Endothelial cell of umbilical vein (primary cell): Measurements from ENCODE around the gene BNC2. TPM values are rescaled to one million over a fixed set of nuclear protein-coding genes. Genes with fewer than 3 reads are reported as not detected.

Experiments
- BruUV-seq: library from RNA; stranded (reverse); fragments of 400-500 nt; replicated peaks from 2 replicates; lab custom pipeline; 2021; lab: Mats Ljungman, UMichigan
- CTCF ChIA-PET: fragments of 300-600, 350-600 bp; sonication (Branson Sonifier 250); formaldehyde crosslinking; loops from one replicate; lab custom pipeline; 2021; ENCODE audit warnings: antibody characterized with exemption, inconsistent platforms; lab: Charles Lee
- POLR2A ChIA-PET: fragments of 300-600, 350-600 bp; sonication (Branson Sonifier 250); formaldehyde crosslinking; loops from one replicate; lab custom pipeline; 2021; ENCODE audit warnings: antibody characterized with exemption, inconsistent platforms; lab: Charles Lee
- DNase-seq: peaks from one replicate; pipeline ENCODE4 v3.0.0-alpha.2; 2011; ENCODE audit warnings: low read depth, low spot score
- FAIRE-seq: peaks from 2 replicates; lab custom pipeline; 2011; peaks lifted over from hg19 to GRCh38; lab: Jason Lieb, UNC
- H2AFZ ChIP-seq: 2 replicates; pipeline ENCODE4 v1.6.0; 2012; ENCODE audit warnings: low read depth, low read length, control low read depth, inconsistent platforms
- H3K27ac ChIP-seq: 2 replicates; pipeline ENCODE4 v1.5.1; 2011; ENCODE audit warnings: low read depth, mild to moderate bottlenecking, control low read depth, low read length, moderate library complexity; ENCODE audit not compliant: insufficient read depth
- H3K27me3 ChIP-seq, 2 experiments: 2 replicates each; pipeline versions ENCODE4 v1.6.0 to v1.6.1; 2011; ENCODE audit warnings: low read length in 2 of 2, mixed read lengths in 1 of 2; ENCODE audit not compliant: control insufficient read depth in 2 of 2, insufficient read depth in 2 of 2
- H3K36me3 ChIP-seq, 2 experiments: 2 replicates in 1 of 2; 3 replicates in 1 of 2; pipeline ENCODE4 v1.5.1; 2011; ENCODE audit warnings: low read length in 2 of 2, mild to moderate bottlenecking in 1 of 2, moderate library complexity in 1 of 2; ENCODE audit not compliant: control insufficient read depth in 2 of 2, insufficient read depth in 2 of 2; ENCODE audit errors: extremely low read depth in 1 of 2
- H3K4me1 ChIP-seq: 3 replicates; pipeline ENCODE4 v1.5.1; 2011; ENCODE audit warnings: mild to moderate bottlenecking, low read length; ENCODE audit not compliant: control insufficient read depth, insufficient read depth; ENCODE audit errors: extremely low read depth
- H3K4me2 ChIP-seq: 2 replicates; pipeline ENCODE4 v1.6.1; 2011; ENCODE audit warnings: low read length, control low read depth, mixed read lengths; ENCODE audit not compliant: insufficient read depth
- H3K4me3 ChIP-seq, 3 experiments: fragments of 200-600 bp in 1 of 3; sonication (generic), shearing (Covaris generic) in 1 of 3; replicated peaks in 1 of 3; 2 replicates each; pipeline ENCODE4 v1.5.1; 2011 to 2016; ENCODE audit warnings: control low read depth in 3 of 3, low read length in 3 of 3, mild to moderate bottlenecking in 2 of 3, inconsistent platforms in 1 of 3, low read depth in 1 of 3, moderate library complexity in 1 of 3; ENCODE audit not compliant: insufficient read depth in 1 of 3
- H3K79me2 ChIP-seq: 2 replicates; pipeline ENCODE4 v1.6.0; 2012; ENCODE audit warnings: low read length, inconsistent platforms; ENCODE audit not compliant: control insufficient read depth, insufficient read depth
- H3K9ac ChIP-seq: replicated peaks from 2 replicates; pipeline ENCODE3; 2011; ENCODE audit warnings: low read length, control low read depth; ENCODE audit not compliant: insufficient read depth; ENCODE audit errors: extremely low read depth
- H3K9me1 ChIP-seq: replicated peaks from 3 replicates; pipeline ENCODE4 v1.6.0; 2011; ENCODE audit warnings: mild to moderate bottlenecking, low read length; ENCODE audit not compliant: control insufficient read depth, insufficient read depth; ENCODE audit errors: extremely low read depth
- H3K9me3 ChIP-seq: replicated peaks from 2 replicates; pipeline ENCODE4 v1.5.1; 2012; ENCODE audit warnings: low read length, inconsistent platforms; ENCODE audit not compliant: control insufficient read depth, insufficient read depth
- H4K20me1 ChIP-seq: replicated peaks from 2 replicates; pipeline ENCODE3; 2011; ENCODE audit warnings: mild to moderate bottlenecking, low read length; ENCODE audit not compliant: control insufficient read depth, insufficient read depth; ENCODE audit errors: extremely low read depth
- FOS ChIP-seq: IDR thresholded peaks from 2 replicates; pipeline ENCODE4 v1.6.1; 2011; ENCODE audit warnings: mild to moderate bottlenecking, low read length, moderate library complexity, borderline replicate concordance; ENCODE audit not compliant: insufficient read depth
- GATA2 ChIP-seq: IDR thresholded peaks from 2 replicates; pipeline ENCODE4 v1.7.0; 2011; ENCODE audit warnings: low read depth, mild to moderate bottlenecking, moderate library complexity, mixed read lengths, low read length; ENCODE audit not compliant: insufficient read length, insufficient read depth
- JUN ChIP-seq: IDR thresholded peaks from 2 replicates; pipeline ENCODE4 v1.6.1; 2011; ENCODE audit warnings: borderline replicate concordance, low read depth; ENCODE audit not compliant: insufficient read length, insufficient read depth
- MYC ChIP-seq: IDR thresholded peaks from one replicate; pipeline ENCODE4 v1.6.1; 2011; ENCODE audit warnings: mild to moderate bottlenecking, low read depth, low read length
- POLR2A ChIP-seq: IDR thresholded peaks from 2 replicates; pipeline ENCODE4 v1.6.1; 2012; ENCODE audit warnings: low read depth, mild to moderate bottlenecking, control low read depth, low read length
- POLR2AphosphoS5 ChIP-seq: IDR thresholded peaks from 2 replicates; pipeline ENCODE4 v1.6.1; 2012; ENCODE audit warnings: low read depth, mild to moderate bottlenecking, control low read depth, low read length, moderate library complexity; ENCODE audit not compliant: insufficient read depth
- dilution Hi-C: fragments of 300-500 bp; cut with MboI; formaldehyde crosslinking; loops from one replicate; pipeline ENCODE4 v1.15.0; 2019; ENCODE audit warnings: low sequenced_read_pairs; ENCODE audit not compliant: extremely low pct_ligation_motif_present
- intact Hi-C: fragments of 100-400 bp; cut with micrococcal nuclease; formaldehyde crosslinking; loops from one replicate; pipeline ENCODE4 v1.10.0; 2022
- polyA plus RNA-seq, 4 experiments: library from polyadenylated mRNA; depleted of rRNA in 3 of 4; stranded (reverse) in 3 of 4; unstranded in 1 of 4; fragments of >200 nt; gene quantifications; 2 replicates each; pipeline versions ENCODE4 v1.2.1 to v1.2.3, GENCODE V29; 2011 to 2012; ENCODE audit warnings: missing spikeins in 1 of 4
- total RNA-seq: library from RNA; stranded (reverse); gene quantifications from 2 replicates; pipeline ENCODE4 v1.2.3, GENCODE V29; 2021
- TF ChIP-seq, protein P1 (sequence below), 2 donors: IDR thresholded peaks; 1 replicate in 1 of 2; 2 replicates in 1 of 2; pipeline ENCODE4 v1.5.1; 2011; ENCODE audit warnings: low read length in 2 of 2, mild to moderate bottlenecking in 2 of 2, moderate library complexity in 2 of 2, control low read depth in 1 of 2, inconsistent platforms in 1 of 2, low read depth in 1 of 2; ENCODE audit not compliant: insufficient read depth in 1 of 2; ENCODE audit errors: extremely low read depth in 1 of 2

Gene BNC2
- total and polyA plus RNA-seq, 2 donors (not counting 3 experiments of a cell fraction or from before 2014, with no cell fraction given) = 12.1 to 34.3 TPM

DNA sequence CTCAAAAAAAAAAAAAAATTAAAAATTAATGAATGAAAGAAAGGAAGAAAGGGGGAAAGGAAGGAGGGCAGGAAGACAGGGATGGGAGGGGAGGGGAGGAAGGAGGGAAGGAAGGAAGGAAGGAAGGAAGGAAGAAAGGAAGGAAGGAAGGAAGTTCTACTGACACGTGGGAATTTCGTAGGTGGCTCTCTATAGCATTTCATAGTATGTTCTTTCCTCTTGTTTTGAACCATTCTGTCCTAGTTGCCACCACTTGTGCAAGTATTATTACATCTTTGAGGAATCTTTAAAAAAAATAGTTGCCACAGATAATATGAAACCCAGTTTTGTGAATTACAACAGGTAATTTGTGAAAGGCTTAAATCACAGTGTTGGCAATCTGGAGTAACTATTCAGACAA is 253.8 kb downstream of the BNC2 start:
- no TSS peak for BruUV-seq
- Histone ChIP-seq H3K79me2 (peaks cover 10% of the 10 kb centered on the region), H3K4me1 (peaks cover 31% of the 10 kb centered on the region), H3K9ac (no peak overlapping the region), H3K9me1 (no peaks in the 10 kb centered on the region), H3K9me3 (no peaks in the 10 kb centered on the region), H2AFZ (no peak overlapping the region), H3K27ac (no peak overlapping the region), H3K36me3 (no peaks in the 10 kb centered on the region), H4K20me1 (no peaks in the 10 kb centered on the region), H3K4me2 (no peak overlapping the region), H3K4me3 (no peak overlapping the region), H3K27me3 (no peaks in the 10 kb centered on the region)
- intact Hi-C loops (no loop called here), dilution Hi-C loops (no loop called here)
- no peak for FAIRE-seq
- ChIA-PET CTCF (interaction anchor here (0.6 to 1.4 kb wide), 4 partner anchors 43 to 462 kb away, joined by 3 read pairs; no protein-coding TSS in a partner anchor), POLR2A (no interaction called here)
- no peak for DNase-seq
- TF ChIP-seq POLR2A (no peak), POLR2AphosphoS5 (no peak), MYC (no peak), GATA2 (no peak), FOS (no peak), JUN (no peak)
- TF ChIP-seq, protein P1, sequence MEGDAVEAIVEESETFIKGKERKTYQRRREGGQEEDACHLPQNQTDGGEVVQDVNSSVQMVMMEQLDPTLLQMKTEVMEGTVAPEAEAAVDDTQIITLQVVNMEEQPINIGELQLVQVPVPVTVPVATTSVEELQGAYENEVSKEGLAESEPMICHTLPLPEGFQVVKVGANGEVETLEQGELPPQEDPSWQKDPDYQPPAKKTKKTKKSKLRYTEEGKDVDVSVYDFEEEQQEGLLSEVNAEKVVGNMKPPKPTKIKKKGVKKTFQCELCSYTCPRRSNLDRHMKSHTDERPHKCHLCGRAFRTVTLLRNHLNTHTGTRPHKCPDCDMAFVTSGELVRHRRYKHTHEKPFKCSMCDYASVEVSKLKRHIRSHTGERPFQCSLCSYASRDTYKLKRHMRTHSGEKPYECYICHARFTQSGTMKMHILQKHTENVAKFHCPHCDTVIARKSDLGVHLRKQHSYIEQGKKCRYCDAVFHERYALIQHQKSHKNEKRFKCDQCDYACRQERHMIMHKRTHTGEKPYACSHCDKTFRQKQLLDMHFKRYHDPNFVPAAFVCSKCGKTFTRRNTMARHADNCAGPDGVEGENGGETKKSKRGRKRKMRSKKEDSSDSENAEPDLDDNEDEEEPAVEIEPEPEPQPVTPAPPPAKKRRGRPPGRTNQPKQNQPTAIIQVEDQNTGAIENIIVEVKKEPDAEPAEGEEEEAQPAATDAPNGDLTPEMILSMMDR (IDR thresholded peaks at IDR 0.05; ENCODE audit: extremely low read depth in 1 of 2, insufficient read depth in 1 of 2, low read depth in 1 of 2, low read length in 2 of 2) = no peak
